Measurements from ENCODE around the gene SERGEF.
A peak's percentile ranks its signal among the peaks of the same experiment; 100 is the strongest.

The SERGEF gene

DNA sequence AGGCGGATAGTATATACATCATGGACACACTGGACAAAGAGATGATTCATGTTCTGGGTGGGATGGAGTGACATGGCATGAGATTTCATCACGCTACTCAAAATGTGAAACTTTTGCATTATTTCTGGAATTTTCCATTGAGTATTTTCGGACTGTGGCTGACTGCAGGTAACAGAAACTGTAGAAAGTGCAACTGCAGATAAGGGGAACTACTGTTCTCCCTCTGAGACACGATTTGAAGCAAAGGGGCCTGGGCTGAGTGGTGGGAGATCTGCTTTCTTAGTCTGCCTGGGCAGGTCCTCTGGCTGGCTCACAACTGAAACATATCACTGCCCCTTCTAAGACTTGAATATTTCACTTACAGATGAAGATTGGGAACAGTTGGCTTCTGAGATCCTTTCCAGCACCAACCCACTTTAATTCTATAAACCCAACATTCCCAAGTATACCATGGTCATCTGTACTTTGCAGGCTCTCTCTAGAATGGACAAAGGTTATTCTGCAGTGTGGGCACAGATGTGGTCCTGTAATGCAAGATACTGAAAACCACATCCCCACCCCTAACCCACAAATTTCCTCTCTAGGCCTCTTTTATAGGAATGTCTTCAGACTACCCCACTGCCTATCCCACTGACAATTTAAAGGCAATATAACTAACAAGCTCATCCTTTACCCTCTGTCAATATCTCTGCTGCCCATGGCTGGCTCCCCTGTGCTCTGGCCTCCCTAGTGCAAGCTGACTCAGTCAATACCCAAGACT lies 157.1 kb downstream of the SERGEF start:
- DNase-seq, result no peak

GRCh38 chr11:17853280-17853679 lies 159.6 kb downstream of the SERGEF start:
- no peak for DNase-seq

GRCh38 chr11:17852246-17852645 lies 160.6 kb downstream of the SERGEF start:
- no peak for DNase-seq

- no peak for DNase-seq
Observed at GRCh38 chr11:17851697-17852096, 161.2 kb downstream of the SERGEF start.

DNA sequence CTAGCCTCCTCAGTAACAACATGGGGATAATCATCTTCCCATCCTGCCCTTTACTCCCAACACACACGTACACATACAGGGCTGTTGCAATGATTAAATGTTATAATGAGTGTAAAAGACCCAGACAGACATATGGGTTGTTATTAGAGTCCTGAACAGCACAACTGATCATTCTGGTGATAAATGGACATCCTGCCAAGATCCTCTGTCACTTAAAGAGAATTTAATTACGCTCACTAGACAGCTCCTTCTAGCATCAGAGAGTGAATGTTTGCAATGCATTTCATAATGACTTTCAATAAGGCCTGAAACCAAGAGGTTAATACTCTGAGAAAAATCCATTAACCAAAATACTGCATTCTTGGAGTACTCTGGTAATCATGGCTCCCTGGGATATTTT lies 162.5 kb downstream of the SERGEF start:
- no peak for DNase-seq

- DNase-seq, result no peak
Observed at GRCh38 chr11:17848715-17849114, 164.1 kb downstream of the SERGEF start.

- no peak for DNase-seq
Observed at GRCh38 chr11:17846852-17847453, 165.9 kb downstream of the SERGEF start.

DNA sequence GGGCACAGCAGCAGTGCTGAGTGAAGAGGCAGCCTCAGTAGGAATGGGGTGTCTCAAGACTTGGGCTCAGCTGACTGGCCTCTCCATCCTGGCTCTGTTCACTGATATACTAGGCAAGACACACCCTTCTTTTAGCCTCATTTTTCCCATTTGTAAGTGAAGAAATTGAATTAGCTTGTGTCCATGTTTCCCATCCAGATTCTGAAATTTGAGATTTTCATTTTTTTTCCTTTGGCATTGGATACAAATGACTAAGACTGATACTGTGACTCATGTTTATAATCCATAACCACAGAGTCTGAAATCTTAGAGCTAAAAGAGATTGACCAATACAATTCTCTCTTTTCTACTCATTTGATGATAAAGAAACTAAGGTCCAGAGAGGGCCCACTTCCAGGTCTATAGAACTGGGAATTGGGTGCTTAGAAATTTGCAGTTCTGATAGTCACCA lies 167.4 kb downstream of the SERGEF start:
- peak; percentile 28 for DNase-seq

DNA sequence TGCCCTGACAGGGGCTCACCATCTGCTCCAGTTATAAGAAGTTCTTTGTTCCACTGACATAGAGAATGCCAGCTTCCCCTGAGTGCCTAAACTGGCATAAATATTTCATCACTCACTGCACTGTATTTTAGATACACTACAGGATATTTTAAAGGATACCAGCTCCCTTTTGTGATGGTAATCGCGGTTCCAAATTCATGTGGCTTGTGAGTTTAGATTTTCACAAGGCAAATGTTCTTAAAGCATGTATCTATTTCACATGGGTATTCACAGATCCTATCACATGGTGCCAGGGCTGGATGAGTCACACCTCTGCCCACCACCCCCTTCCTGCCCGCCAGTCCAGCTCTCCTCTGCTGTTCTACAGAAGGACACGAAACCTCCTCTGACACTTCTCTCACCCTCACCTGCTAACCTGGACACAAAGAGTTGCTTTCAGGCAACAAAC lies 172.7 kb downstream of the SERGEF start:
- no peak for DNase-seq

GRCh38 chr11:17839450-17839849 lies 173.4 kb downstream of the SERGEF start:
- no peak for DNase-seq

DNA sequence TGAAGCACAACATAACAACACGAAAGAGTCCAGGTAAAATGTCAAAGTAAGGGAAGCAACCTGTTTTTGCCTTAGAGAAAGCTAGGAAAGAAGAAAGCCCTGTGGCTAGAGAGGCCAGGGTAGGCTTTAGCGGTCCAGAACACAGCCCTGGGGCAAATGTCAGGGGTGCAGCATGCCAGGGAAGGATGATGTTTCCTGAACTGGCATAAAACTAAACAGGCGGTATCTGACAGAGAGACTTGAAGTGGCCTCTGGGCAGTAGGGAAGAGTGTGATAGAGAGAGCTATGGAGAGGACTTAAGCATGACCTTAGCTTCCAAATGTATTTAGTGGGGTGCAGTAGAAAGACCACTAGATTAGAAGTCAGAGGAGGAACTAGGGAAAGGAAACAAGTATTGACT lies 174.7 kb downstream of the SERGEF start:
- DNase-seq, result no peak

DNA sequence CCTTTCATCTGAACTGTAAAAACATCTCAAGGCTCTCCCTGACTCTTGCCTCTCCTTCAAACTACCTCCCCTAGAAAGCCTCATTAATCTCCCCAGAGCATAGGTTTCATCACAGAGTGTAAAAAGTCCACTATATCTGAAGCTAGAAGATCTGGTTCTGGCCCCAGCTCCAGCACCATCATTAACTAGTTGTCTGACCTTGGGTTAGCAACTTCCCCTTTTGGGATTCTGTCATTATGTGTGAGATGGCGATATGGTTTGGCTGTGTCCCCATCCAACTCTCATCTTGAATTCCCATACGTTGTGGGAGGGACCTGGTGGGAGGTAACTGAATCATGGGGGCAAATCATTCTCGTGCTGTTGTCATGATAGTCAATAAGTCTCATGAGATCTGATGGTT lies 181.0 kb downstream of the SERGEF start:
- DNase-seq, result no peak

DNA sequence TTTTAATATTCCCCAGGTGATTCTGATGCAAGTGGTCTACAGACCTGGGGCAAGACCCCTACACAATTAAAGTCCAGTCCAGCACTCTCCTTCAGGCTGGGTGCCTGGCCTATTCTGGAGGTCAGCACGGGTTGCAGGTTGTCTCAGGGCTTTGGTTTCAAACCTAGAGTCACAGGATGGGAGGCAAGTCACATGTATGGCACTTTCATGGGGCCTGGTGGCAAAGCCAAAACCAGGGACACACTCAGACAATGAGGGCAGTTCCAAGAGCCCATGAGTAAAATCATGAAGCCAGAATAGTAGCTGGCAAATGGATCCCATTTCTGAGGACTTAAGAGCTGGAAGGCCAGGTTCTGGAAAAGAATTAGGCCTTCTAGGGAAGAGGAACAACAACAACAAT lies 181.6 kb downstream of the SERGEF start:
- no peak for DNase-seq

DNA sequence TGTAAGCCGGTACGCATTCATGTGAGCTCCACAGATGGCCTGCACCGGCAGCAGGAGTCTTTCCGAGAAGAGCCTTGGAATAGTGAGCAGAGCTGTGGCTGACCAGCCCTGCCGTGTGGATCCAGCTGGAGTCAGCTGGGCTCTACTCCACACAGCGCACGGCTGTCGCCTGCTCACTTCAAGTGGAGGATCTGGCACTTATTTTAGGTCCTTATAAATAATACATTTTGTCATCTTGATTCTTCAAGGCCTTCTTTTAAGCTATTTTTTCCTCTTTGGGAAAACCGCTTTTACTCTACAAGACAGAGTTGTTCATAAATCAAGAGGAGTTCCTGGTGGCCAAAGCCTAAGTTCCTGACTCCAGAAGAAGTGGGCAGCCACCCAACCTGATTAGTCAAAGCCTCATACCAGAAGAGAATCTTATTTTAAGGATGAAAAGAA lies 184.5 kb downstream of the SERGEF start:
- DNase-seq, result no peak

DNA sequence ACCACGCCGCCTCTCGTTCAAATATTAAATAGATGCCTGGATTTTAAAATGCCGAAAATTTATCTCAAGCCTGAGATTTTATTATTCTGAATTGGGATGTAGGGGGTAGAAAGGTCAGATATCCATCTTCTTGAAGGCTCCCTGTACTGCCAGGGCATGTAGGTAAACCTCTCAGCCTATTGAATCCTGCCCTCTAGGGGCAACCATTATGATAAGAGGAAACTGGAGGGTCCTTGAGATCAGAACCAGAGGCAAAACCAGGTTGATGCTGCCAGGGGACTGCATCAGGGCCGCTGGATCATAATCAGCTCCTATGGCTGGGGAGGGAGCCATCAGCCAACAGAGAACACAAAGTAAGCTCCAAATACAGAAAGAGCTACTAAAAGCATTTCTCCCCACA lies 185.8 kb downstream of the SERGEF start:
- no peak for DNase-seq

- no peak for DNase-seq
Observed at GRCh38 chr11:17822401-17822781, 190.5 kb downstream of the SERGEF start.

- DNase-seq, result no peak
Observed at GRCh38 chr11:17821648-17822400, 191.0 kb downstream of the SERGEF start.

- no peak for DNase-seq
Observed at GRCh38 chr11:17816232-17816931, 196.5 kb downstream of the SERGEF start.

DNA sequence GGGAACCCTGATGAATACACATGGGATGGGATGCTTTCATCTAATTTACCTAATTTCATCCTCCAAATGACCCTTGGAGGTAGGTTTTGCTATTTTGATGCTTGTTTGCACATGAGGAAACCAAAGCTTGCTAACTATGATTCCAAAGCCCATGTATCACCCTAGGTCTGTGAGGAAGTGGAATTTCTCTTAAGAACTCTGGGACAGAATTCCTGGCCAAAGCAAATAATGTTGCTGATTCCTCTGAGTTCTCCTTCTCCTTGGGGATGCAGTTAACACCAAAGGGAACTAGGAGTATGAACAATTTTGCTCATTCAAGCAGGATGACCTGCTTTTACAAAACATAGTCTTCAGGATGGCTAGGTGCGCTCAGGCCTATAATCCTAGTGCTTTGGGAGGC lies 198.3 kb downstream of the SERGEF start:
- DNase-seq, result no peak

GRCh38 chr11:17813391-17814059 lies 199.3 kb downstream of the SERGEF start:
- no peak for DNase-seq

- DNase-seq, result no peak
Observed at GRCh38 chr11:17812865-17813187, 200.0 kb downstream of the SERGEF start.

DNA sequence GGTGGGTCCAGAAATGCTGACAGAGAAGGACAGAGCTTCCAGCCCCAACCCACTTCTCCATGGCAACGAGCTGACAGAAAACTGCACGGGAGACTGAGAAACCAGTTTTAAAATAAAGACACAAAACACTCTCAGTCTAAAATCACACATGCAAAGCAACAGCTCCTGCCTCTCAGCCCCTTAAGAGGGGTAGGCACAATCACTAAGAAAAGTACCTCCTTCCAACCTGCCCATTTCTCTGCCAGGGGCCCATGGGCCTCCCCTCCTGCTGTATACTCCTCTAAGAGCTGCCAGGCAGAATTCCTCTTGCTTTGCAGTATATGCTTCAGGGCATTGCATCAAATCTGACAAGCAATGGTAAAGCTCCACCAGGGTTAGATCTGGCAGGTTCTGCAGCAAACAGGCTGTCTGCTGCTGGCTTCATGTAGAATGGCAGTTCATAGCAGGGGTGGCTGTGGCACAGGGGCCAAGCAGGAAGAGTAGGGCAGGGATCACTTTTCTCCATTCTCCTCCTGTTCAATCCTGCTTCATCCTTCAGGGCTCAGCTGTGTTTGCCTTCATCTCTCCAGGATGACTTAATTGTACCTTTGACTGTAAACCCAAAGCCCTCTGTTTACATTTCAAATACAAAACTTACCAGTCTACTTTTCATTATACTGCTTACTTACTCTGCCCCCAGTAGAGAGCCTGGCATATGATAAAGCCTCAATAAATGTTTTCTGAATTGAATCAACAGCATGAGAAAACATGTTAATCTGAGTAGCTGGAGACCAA lies 200.6 kb downstream of the SERGEF start:
- no peak for DNase-seq

Data from amniotic stem cell (primary cell).